B cell (primary cell): Measurements from ENCODE around the gene TFCP2L1. TPM values are rescaled to one million over a fixed set of nuclear protein-coding genes. Genes with fewer than 3 reads are reported as not detected.

ENCODE experiments used
- ATAC-seq: fragments of 200-7000 bp; cut with Tn5 transposase; one replicate; pipeline ENCODE4 v1.10.0; 2021; ENCODE audit warnings: low read depth, mild to moderate bottlenecking, moderate number of reproducible peaks, moderate library complexity
- CTCF ChIA-PET: fragments of 350-600 bp; sonication (Branson Sonifier 250); formaldehyde crosslinking; loops from one replicate; lab custom pipeline; 2021; ENCODE audit warnings: antibody characterized with exemption, inconsistent platforms; lab: Charles Lee
- POLR2A ChIA-PET: fragments of 350-600 bp; sonication (Branson Sonifier 250); formaldehyde crosslinking; loops from one replicate; lab custom pipeline; 2021; ENCODE audit warnings: antibody characterized with exemption; lab: Charles Lee
- DNase-seq: peaks from one replicate; pipeline ENCODE4 v3.0.0; 2013
- H2AFZ ChIP-seq: 2 replicates; pipeline ENCODE4 v1.6.1; 2012; ENCODE audit warnings: mild to moderate bottlenecking, low read depth, low read length; ENCODE audit not compliant: insufficient read depth, poor library complexity, severe bottlenecking
- H3K27ac ChIP-seq, 2 donors: 1 replicate in 1 of 2; 2 replicates in 1 of 2; pipeline ENCODE4 v1.5.1; 2012 to 2013; ENCODE audit warnings: low read length in 2 of 2, mild to moderate bottlenecking in 2 of 2, moderate library complexity in 1 of 2
- H3K27me3 ChIP-seq, 4 experiments: fragments of 200-600 bp in 1 of 4; sonication (generic) in 1 of 4; replicated peaks in 1 of 4; 1 replicate in 2 of 4; 2 replicates in 2 of 4; pipeline versions ENCODE4 v1.6.1 to v1.7.0; 2013 to 2016; ENCODE audit warnings: low read length in 3 of 4, mild to moderate bottlenecking in 2 of 4, mixed read lengths in 1 of 4, moderate library complexity in 1 of 4; ENCODE audit not compliant: insufficient read depth in 4 of 4, control insufficient read depth in 3 of 4; ENCODE audit errors: control extremely low read depth in 1 of 4
- H3K36me3 ChIP-seq, 2 experiments: replicated peaks in 1 of 2; 1 replicate in 1 of 2; 2 replicates in 1 of 2; pipeline versions ENCODE4 v1.6.1 to v1.7.1; 2013; ENCODE audit warnings: low read length in 1 of 2; ENCODE audit not compliant: insufficient read depth in 2 of 2, control insufficient read depth in 1 of 2; ENCODE audit errors: control extremely low read depth in 1 of 2, extremely low read depth in 1 of 2
- H3K4me1 ChIP-seq, 2 donors: fragments of 200-600 bp in 1 of 2; sonication (generic) in 1 of 2; 1 replicate in 1 of 2; 2 replicates in 1 of 2; pipeline versions ENCODE4 v1.5.1 to v1.6.1; 2013 to 2017; ENCODE audit warnings: low read length in 2 of 2; ENCODE audit not compliant: control insufficient read depth in 2 of 2, insufficient read depth in 2 of 2
- H3K4me2 ChIP-seq: replicated peaks from 2 replicates; pipeline ENCODE3; 2012; ENCODE audit warnings: mild to moderate bottlenecking, low read depth, low read length; ENCODE audit not compliant: poor library complexity, severe bottlenecking
- H3K4me3 ChIP-seq, 5 experiments: fragments of 200-600 bp in 1 of 5; sonication (generic) in 1 of 5; 1 replicate in 3 of 5; 2 replicates in 2 of 5; pipeline versions ENCODE4 v1.5.1 to v1.7.0; 2011 to 2016; ENCODE audit warnings: low read length in 4 of 5, mild to moderate bottlenecking in 4 of 5, low read depth in 2 of 5, control low read depth in 1 of 5, moderate library complexity in 1 of 5; ENCODE audit not compliant: insufficient read depth in 1 of 5; ENCODE audit errors: control extremely low read depth in 1 of 5, extremely low read depth in 1 of 5
- H3K79me2 ChIP-seq: fragments of 200-600 bp; sonication (generic); one replicate; pipeline ENCODE4 v1.6.0; 2016; ENCODE audit warnings: low read length; ENCODE audit not compliant: control insufficient read depth, insufficient read depth
- H3K9ac ChIP-seq: fragments of 200-600 bp; sonication (generic); 2 replicates; pipeline ENCODE4 v1.6.1; 2017; ENCODE audit warnings: mild to moderate bottlenecking, low read length, moderate library complexity
- H3K9me3 ChIP-seq, 3 donors: one replicate each; pipeline versions ENCODE4 v1.6.1 to v1.7.1; 2013; ENCODE audit warnings: low read length in 2 of 3; ENCODE audit not compliant: control insufficient read depth in 2 of 3, insufficient read depth in 1 of 3; ENCODE audit errors: control extremely low read depth in 1 of 3
- H4K20me1 ChIP-seq: 2 replicates; pipeline ENCODE4 v1.6.0; 2012; ENCODE audit warnings: mild to moderate bottlenecking, low read length; ENCODE audit not compliant: insufficient read depth, control insufficient read depth, poor library complexity, severe bottlenecking
- H3K27ac Mint-ChIP-seq: one replicate; pipeline ENCODE4 v1.8.0; 2021; ENCODE audit warnings: mixed read lengths
- H3K27me3 Mint-ChIP-seq: one replicate; pipeline ENCODE4 v1.8.0; 2021; ENCODE audit warnings: mixed read lengths
- H3K4me1 Mint-ChIP-seq: one replicate; pipeline ENCODE4 v1.8.0; 2021; ENCODE audit warnings: mixed read lengths
- H3K4me3 Mint-ChIP-seq: one replicate; pipeline ENCODE4 v1.8.0; 2021; ENCODE audit warnings: mixed read lengths
- H3K9me3 Mint-ChIP-seq: one replicate; pipeline ENCODE4 v1.8.0; 2022; ENCODE audit warnings: mixed read lengths; ENCODE audit not compliant: insufficient read depth
- CTCF ChIP-seq: fragments of 200-600 bp; IDR thresholded peaks from one replicate; pipeline ENCODE4 v1.8.0; 2022; ENCODE audit warnings: antibody characterized with exemption, mild to moderate bottlenecking
- EZH2 ChIP-seq: IDR thresholded peaks from 2 replicates; pipeline ENCODE4 v1.6.1; 2012; ENCODE audit warnings: borderline replicate concordance, low read depth, mild to moderate bottlenecking, moderate library complexity, low read length; ENCODE audit not compliant: insufficient read depth, poor library complexity, severe bottlenecking
- WGBS: methylation state at CpG from one replicate; pipeline ENCODE4 v1.1.5; 2013; ENCODE audit warnings: missing lambda C conversion rate; ENCODE audit not compliant: insufficient coverage; 5-methylcytosine and 5-hydroxymethylcytosine counted together
- intact Hi-C: fragments of 100-400 bp; cut with micrococcal nuclease; formaldehyde crosslinking; loops from one replicate; pipeline ENCODE4 v1.10.0; 2022
- polyA plus RNA-seq: library from polyadenylated mRNA; depleted of rRNA; stranded (reverse); fragments of >200 nt; gene quantifications from 2 replicates; pipeline ENCODE4 v1.2.3, GENCODE V29; 2012
- total RNA-seq, 2 donors: library from RNA; stranded (reverse); fragments of 120-200 nt in 1 of 2; gene quantifications; 1 replicate in 1 of 2; 2 replicates in 1 of 2; pipeline versions ENCODE4 v1.2.3 to v1.2.4, GENCODE V29; 2013 to 2022

Gene TFCP2L1
- total and polyA plus RNA-seq, 2 donors (not counting 1 experiment from before 2014, with no cell fraction given): 0.03 TPM; not detected in 1

GRCh38 chr2:121193185-121193584 is 91.8 kb downstream of the TFCP2L1 start:
- peaks cover 6% of the 10 kb centered on the region for H3K27me3 Mint-ChIP-seq

GRCh38 chr2:121192576-121192975 is 92.4 kb downstream of the TFCP2L1 start:
- no peak overlapping the region for H3K9ac ChIP-seq
- peaks cover 6% of the 10 kb centered on the region for H3K27me3 Mint-ChIP-seq
- no peak for TF ChIP-seq CTCF
- TF ChIP-seq EZH2: no peak
- H2AFZ ChIP-seq: no peak overlapping the region
- intact Hi-C loops: no loop called here
- no peaks in the 10 kb centered on the region for H3K4me1 Mint-ChIP-seq
- no peak overlapping the region for H3K4me3 ChIP-seq
- no peaks in the 10 kb centered on the region for H3K79me2 ChIP-seq
- CTCF ChIA-PET: no interaction called here
- H3K4me1 ChIP-seq: no peaks in the 10 kb centered on the region
- no peak overlapping the region for H3K4me3 Mint-ChIP-seq
- DNase-seq (no peak), ATAC-seq (no peak)
- WGBS: 86% methylated on average over 8 of the region's 8 CpGs
- H3K9me3 Mint-ChIP-seq: no peaks in the 10 kb centered on the region
- H3K27ac Mint-ChIP-seq: no peak overlapping the region
- H4K20me1 ChIP-seq: no peaks in the 10 kb centered on the region
- no peaks in the 10 kb centered on the region for H3K36me3 ChIP-seq
- H3K27me3 ChIP-seq: no peaks in the 10 kb centered on the region
- H3K9me3 ChIP-seq: peaks cover 0 to 10% (median 0%) of the 10 kb centered on the region in 3 donors
- no peak overlapping the region for H3K4me2 ChIP-seq
- H3K27ac ChIP-seq: no peak overlapping the region
- POLR2A ChIA-PET: no interaction called here

More at GRCh38 chr2:121193185-121193584, 91.8 kb downstream of the TFCP2L1 start:
- H3K36me3 ChIP-seq: no peaks in the 10 kb centered on the region
- TF ChIP-seq EZH2 (no peak), CTCF (no peak)
- no peak overlapping the region for H3K27ac Mint-ChIP-seq
- POLR2A ChIA-PET: no interaction called here
- ATAC-seq: no peak
- no peaks in the 10 kb centered on the region for H3K4me1 ChIP-seq
- no peak overlapping the region for H3K4me2 ChIP-seq
- no peaks in the 10 kb centered on the region for H3K9me3 Mint-ChIP-seq
- H3K4me1 Mint-ChIP-seq: no peaks in the 10 kb centered on the region
- no peak overlapping the region for H3K27ac ChIP-seq
- H3K79me2 ChIP-seq: no peaks in the 10 kb centered on the region
- H3K9ac ChIP-seq: no peak overlapping the region
- no peaks in the 10 kb centered on the region for H3K27me3 ChIP-seq
- no peak overlapping the region for H3K4me3 ChIP-seq
- no peaks in the 10 kb centered on the region for H4K20me1 ChIP-seq
- WGBS: no CpG with 5 or more reads among the region's 1 CpG
- CTCF ChIA-PET: no interaction called here
- no peak overlapping the region for H2AFZ ChIP-seq
- intact Hi-C loops: no loop called here
- H3K9me3 ChIP-seq: peaks cover 0 to 10% (median 0%) of the 10 kb centered on the region in 3 donors
- no peak overlapping the region for H3K4me3 Mint-ChIP-seq
- no peak for DNase-seq
